NCI-H2196 treated with DMSO at 0.1 percent for 48 hours (cell line): ENCODE measurements around the gene SLC8A1.

Experiments
- DNase-seq: peaks from one replicate; lab custom pipeline; 2025; ENCODE audit not compliant: unreplicated experiment; lab: John Stamatoyannopoulos, UW

SLC8A1 gene

GRCh38 chr2:40164736-40165508 lies 287.0 kb downstream of the SLC8A1 start:
- DNase-seq: no peak

- DNase-seq: no peak
Measured at GRCh38 chr2:40161986-40162385, 289.9 kb downstream of the SLC8A1 start.

- DNase-seq: no peak
Measured at GRCh38 chr2:40160751-40161218, 291.1 kb downstream of the SLC8A1 start.

- DNase-seq: no peak
Measured at GRCh38 chr2:40159333-40159732, 292.6 kb downstream of the SLC8A1 start.

GRCh38 chr2:40158781-40159180 lies 293.1 kb downstream of the SLC8A1 start:
- no peak for DNase-seq

- DNase-seq: no peak
Measured at GRCh38 chr2:40155728-40156127, 296.2 kb downstream of the SLC8A1 start.

GRCh38 chr2:40150266-40150665 lies 301.6 kb downstream of the SLC8A1 start:
- DNase-seq: no peak

GRCh38 chr2:40148334-40148733 lies 303.6 kb downstream of the SLC8A1 start:
- no peak for DNase-seq

- DNase-seq: no peak
Measured at GRCh38 chr2:40147360-40147759, 304.5 kb downstream of the SLC8A1 start.

GRCh38 chr2:40144022-40144421 lies 307.9 kb downstream of the SLC8A1 start:
- DNase-seq: no peak

GRCh38 chr2:40138314-40138713 lies 313.6 kb downstream of the SLC8A1 start:
- DNase-seq: no peak

- no peak for DNase-seq
Measured at GRCh38 chr2:40131081-40131704, 320.7 kb downstream of the SLC8A1 start.

GRCh38 chr2:40130251-40130994 lies 321.5 kb downstream of the SLC8A1 start:
- no peak for DNase-seq

- DNase-seq: no peak
Measured at GRCh38 chr2:40129725-40130124, 322.2 kb downstream of the SLC8A1 start.

GRCh38 chr2:40128796-40129195 lies 323.1 kb downstream of the SLC8A1 start:
- DNase-seq: no peak

- no peak for DNase-seq
Measured at GRCh38 chr2:40127890-40128557, 323.9 kb downstream of the SLC8A1 start.

GRCh38 chr2:40127146-40127545 lies 324.7 kb downstream of the SLC8A1 start:
- no peak for DNase-seq

- no peak for DNase-seq
Measured at GRCh38 chr2:40126006-40126405, 325.9 kb downstream of the SLC8A1 start.

GRCh38 chr2:40123746-40124145 lies 328.1 kb downstream of the SLC8A1 start:
- no peak for DNase-seq

GRCh38 chr2:40123326-40123725 lies 328.6 kb downstream of the SLC8A1 start:
- DNase-seq: no peak

- no peak for DNase-seq
Measured at GRCh38 chr2:40120957-40121356, 330.9 kb downstream of the SLC8A1 start.
